ENCODE results near the gene FGGY.
"Not testable (repeated sequence)": the region's sequence is repeated elsewhere in the genome, so short reads cannot be mapped to it uniquely, and the experiment has no call there.

Gene FGGY

GRCh38 chr1:59522925-59523505 lies 226.1 kb downstream of the FGGY start:
- DNase-seq = no peak

- DNase-seq = no peak
Observed at GRCh38 chr1:59523745-59524450, 227.0 kb downstream of the FGGY start.

- DNase-seq = no peak
Observed at GRCh38 chr1:59526240-59526639, 229.3 kb downstream of the FGGY start.

DNA sequence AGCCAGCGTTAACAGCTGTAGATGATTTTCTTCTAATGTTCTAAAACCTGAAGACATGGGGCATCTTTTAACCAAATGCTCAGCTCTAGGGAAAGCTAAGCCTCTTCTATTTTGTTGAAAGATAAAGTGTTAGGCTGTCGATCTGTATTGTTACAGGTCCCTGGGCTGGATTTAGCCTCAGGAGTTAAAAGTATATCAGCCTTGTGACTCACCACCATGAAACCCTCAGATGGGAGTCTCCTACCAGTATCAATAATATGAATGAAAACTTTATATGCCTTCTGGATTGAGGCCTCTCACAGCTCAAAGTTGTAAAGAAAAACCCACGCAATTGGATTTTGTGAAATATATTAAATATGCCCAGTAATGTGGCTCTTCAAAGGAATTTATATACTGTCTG lies 231.6 kb downstream of the FGGY start:
- DNase-seq = no peak

GRCh38 chr1:59528900-59529299 lies 232.0 kb downstream of the FGGY start:
- no peak for DNase-seq

DNA sequence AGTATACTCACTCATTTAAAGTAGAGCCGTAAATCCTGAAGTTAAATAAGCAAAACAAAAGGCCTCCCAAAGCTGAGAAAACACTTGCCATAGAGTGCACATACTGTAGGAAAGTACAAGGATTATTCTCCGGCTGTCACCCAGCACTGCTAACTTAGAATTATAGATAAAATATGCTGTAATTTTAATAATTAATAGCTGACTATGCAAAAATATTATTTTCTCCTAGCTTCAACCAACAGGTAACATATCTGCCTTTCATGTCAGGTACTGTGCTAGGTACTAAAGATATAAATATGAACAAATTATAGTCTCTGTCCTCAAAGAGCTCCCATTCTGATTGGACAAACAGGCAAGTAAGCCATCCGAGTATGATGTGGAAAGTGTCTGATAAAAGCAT lies 233.2 kb downstream of the FGGY start:
- no peak for DNase-seq

GRCh38 chr1:59532102-59532501 lies 235.2 kb downstream of the FGGY start:
- no peak for DNase-seq

GRCh38 chr1:59538476-59538875 lies 241.6 kb downstream of the FGGY start:
- not testable (repeated sequence) for DNase-seq

GRCh38 chr1:59539961-59540681 lies 243.2 kb downstream of the FGGY start:
- no peak for DNase-seq

GRCh38 chr1:59541161-59541560 lies 244.3 kb downstream of the FGGY start:
- DNase-seq = no peak

GRCh38 chr1:59541891-59542290 lies 245.0 kb downstream of the FGGY start:
- DNase-seq = no peak

GRCh38 chr1:59543211-59543668 lies 246.3 kb downstream of the FGGY start:
- DNase-seq = no peak

DNA sequence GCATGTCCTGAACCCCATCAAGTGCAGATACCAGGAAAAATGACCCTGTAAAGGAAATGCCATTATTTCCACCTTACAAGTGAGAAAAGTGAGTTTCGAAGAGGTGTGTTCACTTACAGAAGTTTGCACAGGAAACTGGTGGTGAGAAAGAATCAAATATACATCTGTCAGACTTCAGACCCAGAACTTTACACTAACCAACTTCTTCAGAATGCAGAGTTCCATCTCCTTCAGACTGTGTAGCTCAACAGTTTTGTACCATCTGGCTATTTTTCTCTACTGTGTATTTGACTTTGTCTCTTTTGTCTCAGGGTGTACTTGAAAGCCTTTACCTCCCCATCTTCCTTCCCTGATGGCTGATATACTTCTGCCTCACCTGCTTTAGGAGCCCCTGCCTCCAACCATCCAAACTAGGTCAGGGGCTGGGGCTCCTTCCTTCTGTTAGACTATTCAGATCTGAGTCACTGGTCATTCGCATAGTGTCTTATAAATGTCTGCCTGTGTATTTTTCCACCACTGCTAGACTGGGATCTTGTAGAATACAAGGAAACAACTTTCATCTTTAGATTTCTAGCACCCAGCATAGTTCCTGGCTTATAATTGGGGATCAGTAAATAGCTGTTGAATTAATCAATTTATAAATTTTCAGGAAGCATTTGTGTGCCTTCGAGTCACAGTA lies 247.9 kb downstream of the FGGY start:
- no peak for DNase-seq

GRCh38 chr1:59545830-59546229 lies 248.9 kb downstream of the FGGY start:
- DNase-seq = no peak

- no peak for DNase-seq
Observed at GRCh38 chr1:59549066-59549837, 252.4 kb downstream of the FGGY start.

DNA sequence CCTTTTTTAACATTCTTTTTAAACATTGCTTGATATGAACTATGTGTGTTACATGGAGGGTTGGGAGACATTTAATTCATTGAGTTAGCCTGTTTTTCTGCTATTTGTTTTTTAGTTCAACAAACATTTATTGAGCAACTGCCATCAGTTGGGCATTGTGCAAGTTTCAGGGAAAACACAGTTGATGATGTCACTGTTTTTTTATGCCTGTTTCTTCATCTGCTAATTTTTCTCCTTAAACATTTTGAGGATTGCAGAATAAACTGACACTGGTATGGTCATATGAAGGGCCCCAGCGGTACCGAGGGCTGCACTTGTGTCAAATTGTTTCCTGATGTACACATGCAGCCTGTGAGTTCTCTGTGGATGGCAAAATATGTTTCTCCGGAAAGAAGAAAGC lies 253.0 kb downstream of the FGGY start:
- DNase-seq = no peak

- no peak for DNase-seq
Observed at GRCh38 chr1:59552007-59552406, 255.1 kb downstream of the FGGY start.

GRCh38 chr1:59553371-59553770 lies 256.5 kb downstream of the FGGY start:
- no peak for DNase-seq

GRCh38 chr1:59554011-59554663 lies 257.2 kb downstream of the FGGY start:
- no peak for DNase-seq

DNA sequence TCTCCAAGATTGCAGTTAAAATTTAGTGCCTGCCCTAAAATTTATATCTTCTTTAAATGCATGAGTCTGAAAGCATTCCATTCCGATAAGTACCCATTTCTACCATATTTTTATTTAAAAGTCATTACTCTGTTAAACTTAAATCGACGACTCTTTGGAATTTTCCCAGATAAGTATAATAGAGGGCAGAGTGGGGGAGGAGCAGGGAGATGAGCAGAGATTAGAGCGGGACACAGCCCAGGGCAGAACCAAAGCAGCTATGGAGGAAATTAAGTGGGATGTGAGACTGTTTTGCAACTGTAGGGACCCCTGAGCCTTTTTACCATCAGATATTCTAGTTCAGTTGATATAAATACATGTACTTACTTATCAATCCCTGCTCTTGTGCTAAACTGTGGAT lies 257.9 kb downstream of the FGGY start:
- DNase-seq = no peak

DNA sequence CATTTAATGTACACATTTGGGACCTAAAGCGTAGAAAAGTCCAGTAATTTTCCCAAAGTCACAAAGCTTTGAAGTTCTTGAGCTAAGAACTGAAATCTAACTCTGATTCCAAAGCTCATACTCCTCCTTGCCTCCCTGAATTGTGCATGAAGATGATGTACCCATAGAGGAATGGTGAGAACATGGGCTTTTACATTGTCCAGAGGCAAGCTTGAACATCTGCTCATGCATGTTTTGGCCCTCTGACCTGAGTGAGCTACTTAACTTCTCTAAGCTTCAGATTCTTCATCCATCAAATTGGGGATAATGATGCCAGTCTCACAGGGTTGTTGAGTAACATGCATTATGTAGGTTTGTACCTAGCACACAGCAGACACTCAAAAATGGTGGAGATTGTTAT lies 259.5 kb downstream of the FGGY start:
- DNase-seq = no peak
